Measurements from ENCODE around the gene ETFB.

ETFB gene

DNA sequence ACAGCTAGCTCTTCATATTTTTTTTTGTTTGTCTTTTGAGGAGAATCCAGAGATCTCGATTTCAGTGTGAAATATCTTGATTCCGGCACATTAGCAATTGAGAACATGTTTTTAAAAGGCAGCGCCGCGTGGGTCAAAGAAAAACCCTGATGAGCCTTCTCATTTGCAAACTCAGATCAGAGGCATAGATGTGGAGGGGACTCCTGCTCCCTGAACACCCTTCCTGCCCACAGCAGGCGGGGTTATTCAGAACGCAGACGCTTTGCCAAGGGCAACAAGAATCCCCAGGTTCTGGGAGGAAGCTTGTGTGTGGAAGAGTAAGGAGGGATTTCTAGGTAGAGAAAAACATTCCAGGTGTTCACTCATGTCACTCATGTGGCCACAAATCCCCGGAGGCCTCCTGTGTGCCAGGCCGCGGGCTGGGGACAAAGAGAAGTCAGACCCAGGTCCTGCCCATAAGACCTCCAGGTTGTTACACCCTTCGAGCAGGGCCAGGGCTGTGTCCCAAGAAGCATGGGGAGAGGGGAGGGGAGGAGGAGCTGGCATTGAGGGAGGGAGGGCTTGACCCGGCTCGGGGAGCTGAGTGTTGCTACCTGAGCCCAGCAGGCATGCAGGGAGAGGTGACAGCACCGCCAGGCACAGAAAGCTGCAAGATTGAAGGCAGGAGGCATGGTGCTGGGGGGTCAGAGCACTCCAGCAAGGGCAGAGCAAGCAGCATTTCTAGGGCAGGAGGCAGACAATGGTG is 70.6 kb downstream of the ETFB start:
- no peak for DNase-seq (ENCODE audit: low read depth)

Data from activated gamma-delta T cell treated with anti-CD3 and anti-CD28 coated beads, Interleukin-2, amount 50 U/mL, for 16 hours (primary cell).